GM12878 (cell line): ENCODE data around the gene NLRP5.

Experiments
- POLR2AphosphoS5 ChIP-seq: IDR thresholded peaks from 2 replicates; pipeline ENCODE4 v1.6.1; 2011; ENCODE audit warnings: mild to moderate bottlenecking, low read length, inconsistent platforms
- TF ChIP-seq, protein P1 (sequence below), 3 experiments: IDR thresholded peaks in 2 of 3; conservative IDR thresholded peaks in 1 of 3; 2 replicates each; pipeline ENCODE4 v1.5.1; 2011; ENCODE audit warnings: low read depth in 3 of 3, low read length in 3 of 3, mild to moderate bottlenecking in 3 of 3, control low read depth in 2 of 3, moderate library complexity in 2 of 3, inconsistent platforms in 1 of 3, mixed read lengths in 1 of 3; ENCODE audit not compliant: control insufficient read depth in 2 of 3, insufficient read depth in 1 of 3; ENCODE audit errors: extremely low read depth in 1 of 3

DNA sequence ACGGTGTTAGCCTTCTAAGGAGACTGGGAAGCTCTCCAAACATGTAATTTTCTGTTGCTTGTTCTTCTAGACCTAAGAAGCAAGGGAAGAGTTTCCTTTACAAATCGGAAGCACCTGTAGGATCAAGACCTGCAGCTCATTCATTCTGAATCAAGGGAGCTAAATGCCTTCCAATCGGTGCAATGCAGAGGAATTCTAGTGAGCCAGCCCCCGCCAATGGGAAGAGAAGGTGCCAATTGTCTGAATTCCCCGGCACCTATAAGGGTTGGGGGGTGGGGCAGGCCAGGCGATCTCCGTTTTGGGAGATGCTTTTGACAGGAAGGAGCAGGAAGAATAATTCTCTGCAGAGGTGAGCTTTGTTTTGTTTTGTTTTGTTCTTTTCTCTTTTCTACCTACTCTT lies 47.4 kb upstream of the NLRP5 start:
- TF ChIP-seq, protein P1, sequence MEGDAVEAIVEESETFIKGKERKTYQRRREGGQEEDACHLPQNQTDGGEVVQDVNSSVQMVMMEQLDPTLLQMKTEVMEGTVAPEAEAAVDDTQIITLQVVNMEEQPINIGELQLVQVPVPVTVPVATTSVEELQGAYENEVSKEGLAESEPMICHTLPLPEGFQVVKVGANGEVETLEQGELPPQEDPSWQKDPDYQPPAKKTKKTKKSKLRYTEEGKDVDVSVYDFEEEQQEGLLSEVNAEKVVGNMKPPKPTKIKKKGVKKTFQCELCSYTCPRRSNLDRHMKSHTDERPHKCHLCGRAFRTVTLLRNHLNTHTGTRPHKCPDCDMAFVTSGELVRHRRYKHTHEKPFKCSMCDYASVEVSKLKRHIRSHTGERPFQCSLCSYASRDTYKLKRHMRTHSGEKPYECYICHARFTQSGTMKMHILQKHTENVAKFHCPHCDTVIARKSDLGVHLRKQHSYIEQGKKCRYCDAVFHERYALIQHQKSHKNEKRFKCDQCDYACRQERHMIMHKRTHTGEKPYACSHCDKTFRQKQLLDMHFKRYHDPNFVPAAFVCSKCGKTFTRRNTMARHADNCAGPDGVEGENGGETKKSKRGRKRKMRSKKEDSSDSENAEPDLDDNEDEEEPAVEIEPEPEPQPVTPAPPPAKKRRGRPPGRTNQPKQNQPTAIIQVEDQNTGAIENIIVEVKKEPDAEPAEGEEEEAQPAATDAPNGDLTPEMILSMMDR (IDR thresholded peaks at IDR 0.05 in 2 of 3, conservative IDR thresholded peaks at IDR 0.05 in 1 of 3; ENCODE audit: control insufficient read depth in 2 of 3, extremely low read depth in 1 of 3, insufficient read depth in 1 of 3, low read depth in 3 of 3, low read length in 3 of 3) = no peak
- no peak for TF ChIP-seq POLR2AphosphoS5
